Measurements from ENCODE around the gene ACVRL1.

ACVRL1 gene

GRCh38 chr12:51941604-51942003 lies 34.3 kb downstream of the ACVRL1 start:
- Histone ChIP-seq H3K27me3 (ENCODE audit: control insufficient read depth, insufficient read depth, low read length) (peaks cover 39% of the 10 kb centered on the region), H3K4me3 (ENCODE audit: low read length) (no peak overlapping the region), H3K9ac (ENCODE audit: low read depth, low read length) (no peak overlapping the region), H3K36me3 (ENCODE audit: insufficient read depth, low read length) (no peaks in the 10 kb centered on the region), H3K4me1 (ENCODE audit: control insufficient read depth, insufficient read depth, low read length) (peaks cover 7% of the 10 kb centered on the region), H3K9me3 (replicated peaks; ENCODE audit: low read length) (no peaks in the 10 kb centered on the region), H3K4me2 (ENCODE audit: low read length) (no peak overlapping the region)

- Histone ChIP-seq H3K27me3 (ENCODE audit: control insufficient read depth, insufficient read depth, low read length) (peaks cover 40% of the 10 kb centered on the region), H3K4me1 (ENCODE audit: control insufficient read depth, insufficient read depth, low read length) (peaks cover 7% of the 10 kb centered on the region)
These were observed 34.8 kb downstream of the ACVRL1 start for GRCh38 chr12:51942056-51942455.

GRCh38 chr12:51942501-51943000 lies 35.2 kb downstream of the ACVRL1 start:
- no peak overlapping the region for H3K4me3 ChIP-seq (ENCODE audit: low read length)
- no peaks in the 10 kb centered on the region for H3K9me3 ChIP-seq (replicated peaks; ENCODE audit: low read length)
- no peak overlapping the region for H3K9ac ChIP-seq (ENCODE audit: low read depth, low read length)
- peaks cover 44% of the 10 kb centered on the region for H3K27me3 ChIP-seq (ENCODE audit: control insufficient read depth, insufficient read depth, low read length)
- no peak overlapping the region for H3K4me2 ChIP-seq (ENCODE audit: low read length)
- peaks cover 7% of the 10 kb centered on the region for H3K4me1 ChIP-seq (ENCODE audit: control insufficient read depth, insufficient read depth, low read length)
- no peaks in the 10 kb centered on the region for H3K36me3 ChIP-seq (ENCODE audit: insufficient read depth, low read length)

More at GRCh38 chr12:51942056-51942455, 34.8 kb downstream of the ACVRL1 start:
- Histone ChIP-seq H3K9ac (ENCODE audit: low read depth, low read length) (no peak overlapping the region), H3K36me3 (ENCODE audit: insufficient read depth, low read length) (no peaks in the 10 kb centered on the region), H3K9me3 (replicated peaks; ENCODE audit: low read length) (no peaks in the 10 kb centered on the region), H3K4me3 (ENCODE audit: low read length) (no peak overlapping the region), H3K4me2 (ENCODE audit: low read length) (no peak overlapping the region)

GRCh38 chr12:51943346-51943745 lies 36.0 kb downstream of the ACVRL1 start:
- Histone ChIP-seq H3K9me3 (replicated peaks; ENCODE audit: low read length) (no peaks in the 10 kb centered on the region), H3K4me3 (ENCODE audit: low read length) (no peak overlapping the region), H3K36me3 (ENCODE audit: insufficient read depth, low read length) (no peaks in the 10 kb centered on the region), H3K27me3 (ENCODE audit: control insufficient read depth, insufficient read depth, low read length) (peaks cover 45% of the 10 kb centered on the region), H3K4me2 (ENCODE audit: low read length) (no peak overlapping the region), H3K4me1 (ENCODE audit: control insufficient read depth, insufficient read depth, low read length) (peaks cover 7% of the 10 kb centered on the region), H3K9ac (ENCODE audit: low read depth, low read length) (no peak overlapping the region)

GRCh38 chr12:51944608-51945233 lies 37.4 kb downstream of the ACVRL1 start:
- no peak overlapping the region for H3K9ac ChIP-seq (ENCODE audit: low read depth, low read length)
- peaks cover 50% of the 10 kb centered on the region for H3K27me3 ChIP-seq (ENCODE audit: control insufficient read depth, insufficient read depth, low read length)
- H3K36me3 ChIP-seq (ENCODE audit: insufficient read depth, low read length), result no peaks in the 10 kb centered on the region
- no peak overlapping the region for H3K4me2 ChIP-seq (ENCODE audit: low read length)
- peaks cover 7% of the 10 kb centered on the region for H3K4me1 ChIP-seq (ENCODE audit: control insufficient read depth, insufficient read depth, low read length)
- H3K9me3 ChIP-seq (replicated peaks; ENCODE audit: low read length), result no peaks in the 10 kb centered on the region
- H3K4me3 ChIP-seq (ENCODE audit: low read length), result no peak overlapping the region

- H3K4me2 ChIP-seq (ENCODE audit: low read length), result no peak overlapping the region
- no peaks in the 10 kb centered on the region for H3K4me1 ChIP-seq (ENCODE audit: control insufficient read depth, insufficient read depth, low read length)
- no peaks in the 10 kb centered on the region for H3K9me3 ChIP-seq (replicated peaks; ENCODE audit: low read length)
- peaks cover 41% of the 10 kb centered on the region for H3K27me3 ChIP-seq (ENCODE audit: control insufficient read depth, insufficient read depth, low read length)
- H3K36me3 ChIP-seq (ENCODE audit: insufficient read depth, low read length), result no peaks in the 10 kb centered on the region
- no peak overlapping the region for H3K9ac ChIP-seq (ENCODE audit: low read depth, low read length)
- no peak overlapping the region for H3K4me3 ChIP-seq (ENCODE audit: low read length)
These were observed 40.1 kb downstream of the ACVRL1 start for GRCh38 chr12:51947246-51947996.

- Histone ChIP-seq H3K4me1 (ENCODE audit: control insufficient read depth, insufficient read depth, low read length) (peaks cover 4% of the 10 kb centered on the region), H3K4me2 (ENCODE audit: low read length) (no peak overlapping the region), H3K4me3 (ENCODE audit: low read length) (no peak overlapping the region), H3K27me3 (ENCODE audit: control insufficient read depth, insufficient read depth, low read length) (peaks cover 37% of the 10 kb centered on the region), H3K9ac (ENCODE audit: low read depth, low read length) (no peak overlapping the region), H3K9me3 (replicated peaks; ENCODE audit: low read length) (no peaks in the 10 kb centered on the region), H3K36me3 (ENCODE audit: insufficient read depth, low read length) (no peaks in the 10 kb centered on the region)
These were observed 40.8 kb downstream of the ACVRL1 start for GRCh38 chr12:51948066-51948465.

- H3K36me3 ChIP-seq (ENCODE audit: insufficient read depth, low read length), result no peaks in the 10 kb centered on the region
- H3K9me3 ChIP-seq (replicated peaks; ENCODE audit: low read length), result no peaks in the 10 kb centered on the region
- H3K4me1 ChIP-seq (ENCODE audit: control insufficient read depth, insufficient read depth, low read length), result peaks cover 16% of the 10 kb centered on the region
- peaks cover 37% of the 10 kb centered on the region for H3K27me3 ChIP-seq (ENCODE audit: control insufficient read depth, insufficient read depth, low read length)
- no peak overlapping the region for H3K9ac ChIP-seq (ENCODE audit: low read depth, low read length)
- no peak overlapping the region for H3K4me3 ChIP-seq (ENCODE audit: low read length)
- no peak overlapping the region for H3K4me2 ChIP-seq (ENCODE audit: low read length)
These were observed 42.2 kb downstream of the ACVRL1 start for GRCh38 chr12:51949342-51950030.

- no peaks in the 10 kb centered on the region for H3K9me3 ChIP-seq (replicated peaks; ENCODE audit: low read length)
These were observed 43.4 kb downstream of the ACVRL1 start for GRCh38 chr12:51950682-51951198.

GRCh38 chr12:51951199-51951842 lies 44.0 kb downstream of the ACVRL1 start, which contains the start of gene ACVR1B:
TSS of gene ACVR1B (plus strand) at chr12:51951699. CDS start at chr12:51951744, 45 bp downstream.
- Histone ChIP-seq H3K9me3 (replicated peaks; ENCODE audit: low read length) (no peaks in the 10 kb centered on the region), H3K4me1 (ENCODE audit: control insufficient read depth, insufficient read depth, low read length) (peaks cover 25% of the 10 kb centered on the region), H3K4me3 (ENCODE audit: low read length) (peak within 1 kb of the TSS; percentile 96), H3K36me3 (ENCODE audit: insufficient read depth, low read length) (no peaks in the 10 kb centered on the region), H3K4me2 (ENCODE audit: low read length) (peak within 1 kb of the TSS; percentile 97), H3K9ac (ENCODE audit: low read depth, low read length) (peak within 1 kb of the TSS; percentile 98), H3K27me3 (ENCODE audit: control insufficient read depth, insufficient read depth, low read length) (peaks cover 34% of the 10 kb centered on the region)

More at GRCh38 chr12:51950682-51951198, 43.4 kb downstream of the ACVRL1 start:
- Histone ChIP-seq H3K4me1 (ENCODE audit: control insufficient read depth, insufficient read depth, low read length) (peaks cover 25% of the 10 kb centered on the region), H3K27me3 (ENCODE audit: control insufficient read depth, insufficient read depth, low read length) (peaks cover 37% of the 10 kb centered on the region), H3K9ac (ENCODE audit: low read depth, low read length) (peak overlapping the region; percentile 73), H3K4me2 (ENCODE audit: low read length) (peak overlapping the region; percentile 97), H3K4me3 (ENCODE audit: low read length) (peak overlapping the region; percentile 79), H3K36me3 (ENCODE audit: insufficient read depth, low read length) (no peaks in the 10 kb centered on the region)

All from skeletal muscle satellite cell (primary cell).